HG03159 (cell line): ENCODE results near the gene OPTN.

Experiments used
- ATAC-seq: cut with Tn5 transposase; IDR thresholded peaks from one replicate; pipeline ENCODE4 v1.9.1; 2021; ENCODE audit warnings: mild to moderate bottlenecking, moderate library complexity; ENCODE audit not compliant: unreplicated experiment

Gene OPTN

DNA sequence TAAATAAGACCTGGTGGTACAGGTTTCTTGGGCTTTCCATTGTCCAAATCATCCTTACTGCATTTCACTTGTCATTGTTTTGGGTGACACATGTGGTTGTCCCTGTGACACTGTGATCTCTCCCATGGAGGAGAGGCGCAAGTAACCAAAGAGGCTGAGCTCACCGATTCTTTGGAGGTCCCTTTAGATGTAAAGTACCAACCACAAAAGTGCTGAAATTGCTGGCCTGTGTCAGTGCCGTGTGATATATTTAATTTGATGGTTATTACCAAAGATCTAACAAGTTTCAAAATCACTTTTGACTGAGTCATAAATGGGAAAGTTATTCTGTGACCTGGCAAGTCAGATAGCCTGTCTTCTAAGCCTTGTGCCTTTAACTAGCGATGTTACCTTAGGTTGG is 80.8 kb downstream of the OPTN start:
- ATAC-seq, result no peak

DNA sequence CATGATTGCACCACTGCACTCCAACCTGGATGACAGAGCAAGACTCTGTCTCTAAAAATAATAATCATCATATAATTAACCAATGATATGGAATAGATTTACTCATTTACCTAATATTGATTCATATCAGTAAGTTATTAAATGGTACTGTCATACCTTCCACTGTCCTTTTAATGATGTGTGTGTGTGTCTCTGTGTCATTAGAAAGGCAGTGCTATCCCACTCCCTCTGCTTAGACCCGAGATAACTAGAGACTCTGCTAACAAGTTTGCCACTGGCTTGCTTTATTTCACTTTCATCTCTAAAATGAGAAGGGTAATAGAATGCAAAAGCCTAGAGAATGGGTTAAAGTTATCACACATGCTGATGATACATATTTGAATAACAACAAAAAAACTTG is 82.5 kb downstream of the OPTN start:
- ATAC-seq, result no peak

- peak; percentile 60 for ATAC-seq
These were observed 83.7 kb downstream of the OPTN start for GRCh38 chr10:13183625-13184024.

GRCh38 chr10:13184276-13184675 is 84.3 kb downstream of the OPTN start:
- no peak for ATAC-seq

- no peak for ATAC-seq
These were observed 85.0 kb downstream of the OPTN start for GRCh38 chr10:13184730-13185514.

DNA sequence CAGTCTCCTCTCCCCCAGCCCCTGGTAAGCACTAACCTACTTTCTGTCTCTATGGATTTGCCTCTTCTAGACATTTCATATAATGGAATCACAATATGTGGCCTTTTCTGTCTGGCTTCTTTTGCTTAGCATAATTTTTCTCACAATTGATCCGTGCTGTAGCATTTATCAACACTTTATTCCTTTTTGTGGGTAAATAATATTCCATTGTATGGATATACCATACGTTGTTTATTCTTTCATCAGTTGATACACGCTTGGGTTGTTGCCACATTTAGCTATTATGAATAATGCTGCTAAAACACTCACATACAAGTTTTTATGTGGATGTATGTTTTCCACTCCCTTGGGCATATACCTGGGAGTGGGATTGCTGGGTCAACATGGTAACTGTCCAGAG is 87.2 kb downstream of the OPTN start:
- ATAC-seq, result no peak
